H54 (cell line): ENCODE results near the gene COL26A1.

Experiments used
- DNase-seq: peaks from one replicate; pipeline ENCODE4 v3.0.0; 2011; ENCODE audit warnings: low spot score, mixed read lengths; ENCODE audit not compliant: insufficient read length
- FAIRE-seq: peaks from 3 replicates; lab custom pipeline; 2011; peaks lifted over from hg19 to GRCh38; lab: Jason Lieb, UNC
- POLR2A ChIP-seq: IDR thresholded peaks from 2 replicates; pipeline ENCODE4 v1.6.1; 2011; ENCODE audit warnings: low read depth, mild to moderate bottlenecking, low read length

COL26A1 gene

DNA sequence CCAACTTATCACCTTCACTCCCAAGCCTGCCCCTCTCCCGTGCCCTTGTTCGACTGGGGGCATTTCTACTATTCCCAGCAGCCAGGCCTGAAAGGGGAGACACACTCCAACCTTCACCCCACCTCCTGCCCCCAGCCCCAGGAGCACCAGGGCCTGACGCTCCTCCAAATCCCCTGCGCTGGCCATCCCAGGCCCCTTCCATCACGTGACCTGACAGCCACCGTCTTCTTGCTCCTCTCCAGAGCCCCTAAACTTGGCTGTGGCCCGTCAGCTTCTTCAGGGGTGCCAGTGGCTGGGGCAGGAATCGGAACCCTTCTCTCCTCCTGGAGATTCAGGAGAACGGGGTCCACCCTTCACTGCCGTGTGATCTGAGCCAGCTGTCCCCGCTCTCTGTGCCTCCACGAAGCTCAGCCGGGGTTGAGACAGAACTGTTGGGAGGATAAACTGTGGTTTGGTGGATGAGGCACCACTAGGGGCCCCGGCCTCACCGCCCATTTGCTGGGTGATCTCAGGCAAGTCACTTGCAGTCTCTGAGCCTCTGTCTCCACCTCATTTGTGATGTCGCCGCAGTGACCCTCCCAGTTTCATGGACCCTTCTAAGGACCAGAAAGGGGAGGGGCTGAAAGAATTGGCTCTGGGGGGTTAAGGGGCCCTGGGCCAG lies 175.4 kb downstream of the COL26A1 start:
- FAIRE-seq = no peak
- no peak for TF ChIP-seq POLR2A
- DNase-seq = no peak

DNA sequence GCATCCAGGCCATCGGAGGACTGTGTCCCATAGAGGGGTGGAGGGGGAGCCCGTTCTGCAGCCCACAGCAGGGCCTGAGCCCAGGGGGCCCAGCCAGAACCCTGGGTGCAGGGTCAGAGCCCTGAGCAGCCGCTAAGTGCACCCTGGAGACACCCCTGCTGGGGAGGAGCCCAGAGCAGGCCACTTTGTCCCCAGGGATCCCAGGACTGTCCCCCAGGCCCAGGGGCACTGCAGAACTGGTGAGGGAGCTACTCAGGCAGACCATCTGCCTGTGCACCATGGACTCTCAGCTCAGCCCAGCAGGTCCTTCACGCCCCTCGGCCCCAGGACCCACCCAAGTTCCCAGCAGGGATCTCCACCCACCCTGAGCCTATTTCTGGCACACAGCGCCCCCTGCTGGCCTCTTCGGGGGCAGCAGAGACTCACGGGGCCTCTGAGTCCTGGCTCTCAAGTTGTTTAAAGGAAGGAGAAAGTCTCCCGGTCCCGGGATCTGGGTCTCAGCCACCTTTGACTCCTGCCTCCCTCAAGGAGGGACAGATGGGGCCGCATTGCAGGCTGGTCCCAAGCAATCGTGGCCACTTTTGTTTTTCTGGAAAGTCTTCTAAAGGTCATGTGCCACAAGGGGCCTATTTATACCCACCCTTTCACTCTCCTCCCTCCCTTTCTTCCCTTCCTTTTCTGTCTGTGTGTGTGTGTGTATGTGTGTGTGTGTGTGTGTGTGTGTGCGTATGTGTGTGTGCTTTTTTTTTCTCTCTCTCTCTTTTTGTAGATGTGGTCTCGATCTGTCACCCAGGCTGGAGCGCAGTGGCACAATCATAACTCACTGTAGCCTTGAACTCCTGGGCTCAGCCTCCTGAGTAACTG lies 176.2 kb downstream of the COL26A1 start:
- FAIRE-seq (no peak), DNase-seq (peak; percentile 77)
- no peak for TF ChIP-seq POLR2A

DNA sequence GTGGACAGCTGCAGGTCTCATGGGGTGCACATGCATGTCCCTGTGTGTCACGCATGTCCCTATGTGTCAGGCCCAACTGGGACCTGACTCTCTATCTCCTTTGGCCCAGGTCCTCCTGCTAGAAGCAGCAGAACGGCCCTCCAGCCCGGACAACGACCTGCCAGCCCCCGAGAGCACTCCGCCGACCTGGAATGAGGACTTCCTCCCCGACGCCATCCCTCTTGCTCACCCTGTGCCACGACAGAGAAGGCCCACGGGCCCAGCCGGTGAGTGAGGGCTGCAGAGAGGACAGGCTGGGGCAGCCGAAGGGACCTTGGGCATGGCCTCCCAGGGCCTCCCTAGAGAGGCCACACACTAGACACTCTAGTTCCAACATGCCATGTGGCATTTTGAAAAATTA lies 177.1 kb downstream of the COL26A1 start:
- DNase-seq (no peak), FAIRE-seq (no peak)
- TF ChIP-seq POLR2A = no peak

DNA sequence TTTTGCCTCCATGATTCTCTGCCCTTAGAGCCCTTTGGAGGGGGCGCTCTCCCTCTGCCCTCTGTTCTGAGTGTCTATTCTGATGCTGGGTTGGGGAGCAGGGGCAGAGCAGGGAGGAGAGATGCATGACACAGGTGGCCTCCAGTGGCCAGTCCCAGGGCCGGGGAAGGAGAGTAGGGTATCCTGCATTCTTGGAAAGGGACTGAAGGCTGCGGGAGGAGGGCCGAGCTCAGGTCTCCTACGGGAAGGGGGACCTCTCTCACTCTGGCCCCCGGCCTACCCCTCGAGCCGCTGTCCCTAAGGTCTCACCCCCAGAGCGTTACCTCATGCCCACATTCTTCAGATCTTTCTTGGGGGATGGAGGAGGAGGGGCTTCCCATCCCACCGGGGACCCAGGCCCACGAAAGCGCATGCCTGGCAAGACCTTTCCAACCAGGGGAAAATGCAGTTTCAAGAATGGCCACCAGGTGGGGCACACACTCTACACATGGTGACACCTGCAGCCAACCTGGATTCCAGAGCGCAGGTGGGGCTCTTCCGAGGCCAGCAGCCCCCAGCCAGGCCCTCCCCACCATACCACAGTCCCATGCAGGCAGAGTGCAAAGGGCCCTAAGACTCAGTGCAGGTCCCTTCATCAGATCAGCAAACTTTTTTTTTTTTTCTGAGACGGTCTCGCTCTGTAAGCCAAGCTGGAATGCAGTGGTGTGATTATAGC lies 180.0 kb downstream of the COL26A1 start:
- FAIRE-seq (no peak), DNase-seq (no peak)

DNA sequence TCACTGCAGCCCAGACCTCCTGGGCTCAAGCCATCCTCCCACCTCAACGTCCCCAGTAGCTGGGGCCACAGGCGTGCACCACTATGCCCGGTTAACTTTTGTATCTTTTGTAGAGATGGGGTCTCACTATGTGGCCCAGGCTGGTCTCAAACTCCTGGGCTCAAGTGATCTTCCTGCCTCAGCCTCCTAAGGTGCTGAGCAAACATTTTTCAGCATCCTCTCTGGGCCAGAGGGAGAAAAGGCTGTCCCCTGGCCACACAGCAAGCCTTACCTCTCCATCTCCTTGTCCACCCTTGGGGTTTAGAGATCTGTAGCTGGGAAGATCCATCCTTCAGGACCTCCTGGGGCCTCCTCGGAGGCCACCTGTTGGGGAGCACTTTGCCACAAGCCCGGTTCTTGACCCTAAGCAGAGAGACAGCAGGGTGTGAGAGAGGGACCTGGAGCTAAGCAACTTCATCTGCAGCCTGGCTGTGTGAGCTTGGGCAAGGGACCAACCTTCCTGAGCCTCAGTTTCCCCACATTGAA lies 180.6 kb downstream of the COL26A1 start:
- TF ChIP-seq POLR2A = no peak
- no peak for FAIRE-seq
- DNase-seq = no peak

More for the DNA sequence above, 180.0 kb downstream of the COL26A1 start:
- TF ChIP-seq POLR2A = no peak

DNA sequence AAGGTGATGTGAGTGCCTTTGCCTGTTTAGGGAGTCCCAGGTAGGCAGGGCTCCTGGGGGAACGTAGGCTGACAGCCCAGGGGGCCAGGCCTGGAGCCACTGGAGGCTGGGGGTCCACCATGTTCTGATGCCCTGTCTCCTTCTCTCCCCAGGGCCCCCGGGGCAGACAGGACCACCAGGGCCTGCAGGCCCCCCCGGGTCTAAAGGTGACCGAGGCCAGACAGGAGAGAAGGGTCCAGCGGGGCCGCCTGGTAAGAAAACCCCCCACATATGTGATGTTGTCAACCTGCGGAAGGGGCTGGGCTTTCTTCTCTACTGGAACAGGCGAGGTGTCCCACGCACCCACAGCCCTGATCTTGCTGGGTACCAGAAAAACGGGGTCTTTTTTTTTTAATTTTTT lies 181.2 kb downstream of the COL26A1 start:
- TF ChIP-seq POLR2A = no peak
- no peak for FAIRE-seq
- DNase-seq = no peak

DNA sequence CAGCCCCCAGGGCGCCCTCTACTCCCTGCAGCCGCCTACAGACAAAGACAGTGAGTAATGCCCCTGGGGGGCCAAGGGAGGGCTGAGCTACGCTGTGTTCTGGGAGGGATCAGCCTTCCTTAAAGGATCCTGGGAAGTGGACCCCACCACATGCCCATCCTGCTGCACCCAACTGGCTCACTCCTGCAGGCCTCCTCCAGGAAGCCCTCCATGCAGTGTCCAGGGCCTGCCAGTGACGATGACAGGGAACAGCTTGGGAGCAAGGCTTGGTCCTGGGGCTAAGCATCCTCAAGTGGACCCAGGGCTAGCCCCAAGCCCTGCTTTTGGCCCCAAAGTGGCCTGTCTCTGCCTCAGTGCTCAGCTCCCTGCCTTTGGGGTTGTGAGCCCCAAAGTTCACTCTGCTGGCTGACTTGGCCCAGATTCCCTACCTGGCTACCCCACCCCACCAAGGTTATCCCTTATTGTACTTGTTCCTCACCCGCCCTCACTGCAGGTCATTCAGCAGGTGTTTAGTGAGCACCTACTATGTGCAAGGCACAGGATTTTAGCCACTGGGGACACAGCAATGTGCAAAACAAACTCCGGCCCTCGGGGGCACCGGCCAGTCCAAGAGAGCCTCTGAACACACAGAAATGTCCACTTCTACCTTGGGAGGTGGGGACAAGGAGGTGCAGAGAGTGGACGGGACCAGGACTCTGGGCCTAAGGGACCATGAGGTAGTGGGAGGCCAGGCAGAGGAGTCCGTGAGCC lies 182.9 kb downstream of the COL26A1 start:
- TF ChIP-seq POLR2A = no peak
- no peak for DNase-seq
- no peak for FAIRE-seq

DNA sequence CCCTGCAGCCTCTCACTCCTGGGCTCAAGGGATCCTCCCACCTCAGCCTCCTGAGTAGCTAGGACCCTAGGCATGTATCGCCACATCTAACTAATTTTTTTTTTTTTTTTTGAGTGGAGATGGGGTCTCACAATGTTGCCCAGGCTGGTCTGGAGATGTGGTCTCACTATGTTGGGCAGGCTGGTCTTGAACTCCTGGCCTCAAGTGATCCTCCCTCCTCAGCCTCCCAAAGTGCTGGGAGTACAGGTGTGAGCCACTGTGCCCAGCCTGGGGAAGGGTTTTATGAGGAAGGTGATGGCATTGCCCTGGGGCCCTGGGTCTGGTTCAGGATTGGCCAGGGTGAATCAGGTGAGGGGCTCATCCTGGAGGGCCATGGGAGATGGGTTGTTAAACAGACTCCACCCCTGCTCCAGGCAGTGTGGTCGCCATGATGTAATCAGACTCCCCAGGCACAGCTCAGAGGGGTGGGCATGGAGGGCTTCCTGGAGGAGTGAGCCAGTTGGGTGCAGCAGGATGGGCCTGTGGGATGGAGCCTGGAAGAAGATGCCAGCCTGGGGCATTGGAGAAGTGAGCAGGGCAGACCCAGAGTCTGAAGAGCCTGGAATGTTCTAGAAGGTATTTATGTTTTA lies 183.7 kb downstream of the COL26A1 start:
- TF ChIP-seq POLR2A = no peak
- DNase-seq (no peak), FAIRE-seq (no peak)

DNA sequence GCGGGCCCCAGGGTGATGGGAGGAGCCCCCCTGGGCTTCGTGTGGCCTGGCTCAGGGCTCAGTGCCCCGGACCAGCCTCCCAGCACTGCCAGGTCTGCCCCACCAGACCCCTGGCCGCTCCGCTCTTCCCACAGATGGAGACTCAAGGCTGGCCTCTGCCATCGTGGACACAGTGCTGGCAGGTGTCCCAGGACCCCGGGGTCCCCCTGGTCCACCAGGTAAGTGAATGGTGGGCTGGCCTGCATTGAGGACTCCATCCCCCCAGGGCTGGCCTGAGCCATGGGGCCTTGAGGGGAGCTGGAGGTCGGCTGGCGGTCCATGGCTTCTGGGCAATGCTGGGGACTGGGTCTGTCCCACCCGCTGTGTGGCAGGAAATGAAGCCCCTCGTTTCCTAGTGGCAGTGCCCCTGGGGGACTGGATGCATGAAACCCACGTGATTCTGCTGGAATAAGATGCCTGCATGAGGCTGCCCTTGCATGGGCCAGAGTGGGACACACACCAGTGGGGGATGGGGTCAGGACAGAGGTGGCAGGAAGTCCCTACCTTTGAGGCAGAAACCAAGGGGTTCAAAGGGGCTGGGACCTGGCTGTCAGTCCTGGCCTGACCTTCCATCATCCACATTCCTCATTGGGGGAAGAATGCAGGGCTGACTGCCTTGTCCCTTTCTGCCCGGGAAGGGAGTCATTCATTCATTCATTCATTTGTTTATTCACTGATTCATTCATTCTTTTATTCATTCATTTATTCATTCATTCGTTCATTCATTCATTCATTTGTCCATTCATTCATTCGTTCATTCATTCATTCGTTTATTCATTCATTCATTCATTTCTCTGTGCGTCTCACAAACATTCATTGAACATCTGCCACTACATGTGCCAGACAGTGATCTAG lies 184.6 kb downstream of the COL26A1 start:
- FAIRE-seq (no peak), DNase-seq (no peak)
- TF ChIP-seq POLR2A = no peak

DNA sequence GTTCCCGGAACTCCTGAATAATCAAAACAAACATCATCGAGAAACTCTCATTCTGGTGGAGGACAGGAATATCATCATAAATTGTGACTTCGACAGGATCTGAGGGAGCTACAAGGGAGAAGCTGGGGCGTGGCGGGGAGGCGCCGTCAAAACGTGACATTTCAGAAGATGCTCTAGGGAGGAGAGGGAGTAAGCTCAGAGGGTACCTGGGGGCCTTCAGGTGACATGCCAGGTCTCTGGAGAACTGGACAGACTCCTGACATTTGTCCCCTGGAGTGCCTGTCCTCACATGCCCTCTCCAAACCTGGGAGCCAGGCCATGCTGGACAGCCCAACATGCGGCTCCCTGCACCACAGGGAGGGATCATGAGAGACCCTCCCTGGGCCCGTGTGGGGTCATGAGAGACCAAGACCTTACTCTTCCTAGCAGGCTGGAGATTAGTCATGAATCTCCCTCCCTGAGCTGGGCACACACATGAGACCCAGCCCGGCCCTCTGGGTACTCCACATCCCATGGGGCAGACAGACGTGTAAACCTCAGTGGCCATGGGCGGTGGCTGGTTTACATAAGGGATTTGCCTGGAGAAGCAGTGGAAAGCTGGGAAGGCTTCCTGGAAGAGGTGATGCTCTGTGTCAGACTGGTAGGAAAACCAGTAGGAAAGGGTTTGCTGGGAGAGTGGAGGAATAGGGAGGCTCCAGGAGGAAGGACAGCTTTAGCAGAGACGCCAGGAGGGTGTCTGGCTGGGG lies 185.4 kb downstream of the COL26A1 start:
- FAIRE-seq = no peak
- TF ChIP-seq POLR2A = no peak
- no peak for DNase-seq

DNA sequence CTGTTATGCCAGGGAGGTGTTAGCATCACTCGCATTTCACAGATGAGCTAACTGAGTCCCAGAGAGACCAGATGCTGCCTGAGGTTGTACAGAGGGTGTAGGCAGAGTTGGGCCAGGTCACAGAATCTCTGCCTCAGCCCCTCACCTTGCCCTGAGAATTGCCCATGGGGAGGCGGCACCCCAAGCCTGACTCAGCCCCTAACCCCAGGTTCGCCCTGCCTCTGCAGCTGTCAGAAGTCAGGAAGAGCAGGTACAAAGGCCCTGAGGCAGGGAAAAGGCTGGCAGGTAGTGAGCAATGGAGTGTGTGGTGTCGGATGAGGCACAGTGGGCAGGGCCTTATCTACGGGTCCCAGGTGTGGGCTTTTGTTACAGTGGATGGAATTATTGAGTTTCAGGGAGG lies 187.1 kb downstream of the COL26A1 start:
- DNase-seq = no peak
- no peak for FAIRE-seq
- TF ChIP-seq POLR2A = no peak
